ENCODE measurements around the gene PSMB10. TPM values are rescaled to one million over a fixed set of nuclear protein-coding genes. Genes with fewer than 3 reads are reported as not detected.

PSMB10 gene
- total and polyA plus RNA-seq, 3 experiments from 2014 or later: 176 to 518 (median 189) TPM

GRCh38 chr16:67936880-67937605 is 393 bp upstream of the PSMB10 start:
- Mint-ChIP-seq H3K27ac (peak overlapping the region; percentile 96 to 99 (median 98)), H3K9me3 (no peaks in the 10 kb centered on the region), H3K27me3 (peaks cover 0 to 3% of the 10 kb centered on the region in 2 donors), H3K36me3 (peaks cover 0 to 45% (median 4%) of the 10 kb centered on the region in 3 donors), H3K4me1 (peaks cover 37 to 60% (median 42%) of the 10 kb centered on the region in 3 donors), H3K4me3 (peak overlapping the region; percentile 100)
- peak; percentile 63 to 87 (median 81) for DNase-seq
- Histone ChIP-seq H3K9me3 (ENCODE audit: low read length) (no peaks in the 10 kb centered on the region), H3K4me1 (ENCODE audit: insufficient read depth, low read length) (peaks cover 50% of the 10 kb centered on the region), H3K27me3 (ENCODE audit: insufficient read depth, low read length, poor library complexity, severe bottlenecking) (no peaks in the 10 kb centered on the region), H3K27ac (ENCODE audit: low read depth, low read length) (peak overlapping the region; percentile 87), H3K4me3 (ENCODE audit: low read length) (peak overlapping the region; percentile 97), H3K36me3 (ENCODE audit: insufficient read depth, low read length) (peaks cover 19% of the 10 kb centered on the region)
- CTCF ChIA-PET: interaction anchor here (1.3 to 3.1 kb wide), 3 partner anchors 104 to 416 kb away, joined by 3 to 8 read pairs (median 4); no protein-coding TSS in a partner anchor
- POLR2A ChIA-PET: interaction anchor here (0.9 to 3.1 kb wide), 4 partner anchors 64 to 148 kb away, joined by 3 to 18 read pairs (median 8); partner anchors contain the start of genes EDC4, NFATC3, RANBP10 and TSNAXIP1

GRCh38 chr16:67935402-67936123 is 1.1 kb downstream of the PSMB10 start:
- peaks cover 34 to 54% (median 34%) of the 10 kb centered on the region in 3 donors for H3K4me1 Mint-ChIP-seq
- Histone ChIP-seq H3K4me1 (ENCODE audit: insufficient read depth, low read length) (peaks cover 39% of the 10 kb centered on the region), H3K27ac (ENCODE audit: low read depth, low read length) (peak overlapping the region; percentile 87), H3K36me3 (ENCODE audit: insufficient read depth, low read length) (peaks cover 19% of the 10 kb centered on the region), H3K9me3 (ENCODE audit: low read length) (no peaks in the 10 kb centered on the region), H3K27me3 (ENCODE audit: insufficient read depth, low read length, poor library complexity, severe bottlenecking) (no peaks in the 10 kb centered on the region), H3K4me3 (ENCODE audit: low read length) (peak overlapping the region; percentile 97)
- ChIA-PET CTCF (interaction anchor here (0.9 to 3.1 kb wide), 12 partner anchors 13 to 415 kb away, joined by 3 to 8 read pairs (median 4); partner anchors contain the start of genes DDX28, DUS2 and EDC4), POLR2A (interaction anchor here (0.5 to 3.1 kb wide), 17 partner anchors 31 to 900 kb away, joined by 3 to 18 read pairs (median 4); partner anchors contain the start of genes DDX28, DPEP2, DUS2 and GFOD2)
- peak overlapping the region; percentile 96 to 99 (median 98) for H3K27ac Mint-ChIP-seq
- peak overlapping the region; percentile 100 for H3K4me3 Mint-ChIP-seq
- no peaks in the 10 kb centered on the region for H3K9me3 Mint-ChIP-seq
- DNase-seq: peak; percentile 90 to 97 (median 95)
- H3K27me3 Mint-ChIP-seq: peaks cover 0 to 3% of the 10 kb centered on the region in 2 donors
- H3K36me3 Mint-ChIP-seq: peaks cover 0 to 54% (median 4%) of the 10 kb centered on the region in 3 donors

GRCh38 chr16:67935101-67935401 is 1.6 kb downstream of the PSMB10 start:
- peaks cover 25% of the 10 kb centered on the region for H3K36me3 ChIP-seq (ENCODE audit: insufficient read depth, low read length)
- ChIA-PET POLR2A (interaction anchor here (0.7 to 3.1 kb wide), 13 partner anchors 32 to 372 kb away, joined by 3 to 18 read pairs (median 6); partner anchors contain the start of genes DDX28, DPEP2, DUS2 and GFOD2), CTCF (interaction anchor here (0.9 to 3.1 kb wide), 10 partner anchors 12 to 414 kb away, joined by 3 to 8 read pairs (median 4); partner anchors contain the start of genes DDX28, DUS2 and EDC4)
- Mint-ChIP-seq H3K36me3 (peaks cover 0 to 59% (median 4%) of the 10 kb centered on the region in 3 donors), H3K27ac (peak overlapping the region; percentile 96 to 99 (median 98)), H3K4me1 (peaks cover 28 to 49% (median 29%) of the 10 kb centered on the region in 3 donors), H3K27me3 (peaks cover 0 to 3% of the 10 kb centered on the region in 2 donors), H3K9me3 (no peaks in the 10 kb centered on the region), H3K4me3 (peak overlapping the region; percentile 100)
- H3K4me3 ChIP-seq (ENCODE audit: low read length): peak overlapping the region; percentile 97
- no peaks in the 10 kb centered on the region for H3K27me3 ChIP-seq (ENCODE audit: insufficient read depth, low read length, poor library complexity, severe bottlenecking)
- peak overlapping the region; percentile 87 for H3K27ac ChIP-seq (ENCODE audit: low read depth, low read length)
- H3K4me1 ChIP-seq (ENCODE audit: insufficient read depth, low read length): peaks cover 34% of the 10 kb centered on the region
- no peaks in the 10 kb centered on the region for H3K9me3 ChIP-seq (ENCODE audit: low read length)
- DNase-seq: no peak

- Histone ChIP-seq H3K36me3 (ENCODE audit: insufficient read depth, low read length) (peaks cover 30% of the 10 kb centered on the region), H3K4me1 (ENCODE audit: insufficient read depth, low read length) (peaks cover 29% of the 10 kb centered on the region), H3K9me3 (ENCODE audit: low read length) (no peaks in the 10 kb centered on the region), H3K27ac (ENCODE audit: low read depth, low read length) (peak overlapping the region; percentile 87), H3K27me3 (ENCODE audit: insufficient read depth, low read length, poor library complexity, severe bottlenecking) (no peaks in the 10 kb centered on the region), H3K4me3 (ENCODE audit: low read length) (peak overlapping the region; percentile 97)
- ChIA-PET POLR2A (interaction anchor here (0.8 to 3.1 kb wide), 4 partner anchors 32 to 150 kb away, joined by 3 to 18 read pairs (median 8); partner anchors contain the start of gene NFATC3), CTCF (interaction anchor here (0.6 to 3.1 kb wide), 6 partner anchors 51 to 708 kb away, joined by 3 to 8 read pairs (median 4); partner anchors contain the start of genes DDX28, DUS2 and TMEM208)
- peaks cover 0 to 64% (median 4%) of the 10 kb centered on the region in 3 donors for H3K36me3 Mint-ChIP-seq
- H3K27me3 Mint-ChIP-seq: peaks cover 0 to 3% of the 10 kb centered on the region in 2 donors
- DNase-seq: no peak
- H3K27ac Mint-ChIP-seq: peak overlapping the region; percentile 96 to 99 (median 98)
- peaks cover 25 to 44% (median 25%) of the 10 kb centered on the region in 3 donors for H3K4me1 Mint-ChIP-seq
- H3K4me3 Mint-ChIP-seq: peak overlapping the region in 6 of 7 donors; percentile 43 to 100 (median 100)
- no peaks in the 10 kb centered on the region for H3K9me3 Mint-ChIP-seq
Measured at GRCh38 chr16:67934306-67935100, 2.1 kb downstream of the PSMB10 start.

GRCh38 chr16:67933805-67934204 is 2.8 kb downstream of the PSMB10 start:
- peaks cover 0 to 65% (median 4%) of the 10 kb centered on the region in 3 donors for H3K36me3 Mint-ChIP-seq

GRCh38 chr16:67932462-67932840 is 4.2 kb downstream of the PSMB10 start:
- Mint-ChIP-seq H3K27ac (peak overlapping the region in 2 of 8 donors; percentile 60 to 80), H3K36me3 (peaks cover 0 to 75% (median 4%) of the 10 kb centered on the region in 3 donors), H3K4me1 (peaks cover 24 to 46% (median 27%) of the 10 kb centered on the region in 3 donors), H3K9me3 (no peaks in the 10 kb centered on the region), H3K4me3 (no peak overlapping the region), H3K27me3 (peaks cover 0 to 3% of the 10 kb centered on the region in 2 donors)
- Histone ChIP-seq H3K4me3 (ENCODE audit: low read length) (no peak overlapping the region), H3K4me1 (ENCODE audit: insufficient read depth, low read length) (peaks cover 23% of the 10 kb centered on the region), H3K9me3 (ENCODE audit: low read length) (no peaks in the 10 kb centered on the region), H3K27ac (ENCODE audit: low read depth, low read length) (no peak overlapping the region), H3K27me3 (ENCODE audit: insufficient read depth, low read length, poor library complexity, severe bottlenecking) (no peaks in the 10 kb centered on the region), H3K36me3 (ENCODE audit: insufficient read depth, low read length) (peaks cover 32% of the 10 kb centered on the region)
- ChIA-PET POLR2A (no interaction called here), CTCF (interaction anchor here (1.0 to 3.3 kb wide), 4 partner anchors 10 to 412 kb away, joined by 3 to 17 read pairs (median 8); no protein-coding TSS in a partner anchor)
- no peak for DNase-seq

More at GRCh38 chr16:67933805-67934204, 2.8 kb downstream of the PSMB10 start:
- H3K9me3 ChIP-seq (ENCODE audit: low read length): no peaks in the 10 kb centered on the region
- Mint-ChIP-seq H3K27me3 (peaks cover 0 to 3% of the 10 kb centered on the region in 2 donors), H3K4me3 (peak overlapping the region in 1 of 7 donors; percentile 68), H3K27ac (peak overlapping the region in 6 of 8 donors; percentile 35 to 98 (median 82)), H3K9me3 (no peaks in the 10 kb centered on the region), H3K4me1 (peaks cover 25 to 39% (median 25%) of the 10 kb centered on the region in 3 donors)
- no peak overlapping the region for H3K27ac ChIP-seq (ENCODE audit: low read depth, low read length)
- no peaks in the 10 kb centered on the region for H3K27me3 ChIP-seq (ENCODE audit: insufficient read depth, low read length, poor library complexity, severe bottlenecking)
- ChIA-PET POLR2A (interaction anchor here (0.8 kb wide), 1 partner anchor 43 kb away, joined by 3 read pairs; no protein-coding TSS in a partner anchor), CTCF (interaction anchor here (0.6 to 2.4 kb wide), 3 partner anchors 117 to 707 kb away, joined by 3 to 7 read pairs (median 5); partner anchors contain the start of gene TMEM208)
- peaks cover 25% of the 10 kb centered on the region for H3K4me1 ChIP-seq (ENCODE audit: insufficient read depth, low read length)
- DNase-seq: no peak
- no peak overlapping the region for H3K4me3 ChIP-seq (ENCODE audit: low read length)
- peaks cover 32% of the 10 kb centered on the region for H3K36me3 ChIP-seq (ENCODE audit: insufficient read depth, low read length)
